ENCODE results near the gene TNFRSF12A.
"Not testable (repeated sequence)": the region's sequence is repeated elsewhere in the genome, so short reads cannot be mapped to it uniquely, and the experiment has no call there.

The TNFRSF12A gene

GRCh38 chr16:3069146-3069545 is 49.0 kb downstream of the TNFRSF12A start:
- DNase-seq = not testable (repeated sequence)

DNA sequence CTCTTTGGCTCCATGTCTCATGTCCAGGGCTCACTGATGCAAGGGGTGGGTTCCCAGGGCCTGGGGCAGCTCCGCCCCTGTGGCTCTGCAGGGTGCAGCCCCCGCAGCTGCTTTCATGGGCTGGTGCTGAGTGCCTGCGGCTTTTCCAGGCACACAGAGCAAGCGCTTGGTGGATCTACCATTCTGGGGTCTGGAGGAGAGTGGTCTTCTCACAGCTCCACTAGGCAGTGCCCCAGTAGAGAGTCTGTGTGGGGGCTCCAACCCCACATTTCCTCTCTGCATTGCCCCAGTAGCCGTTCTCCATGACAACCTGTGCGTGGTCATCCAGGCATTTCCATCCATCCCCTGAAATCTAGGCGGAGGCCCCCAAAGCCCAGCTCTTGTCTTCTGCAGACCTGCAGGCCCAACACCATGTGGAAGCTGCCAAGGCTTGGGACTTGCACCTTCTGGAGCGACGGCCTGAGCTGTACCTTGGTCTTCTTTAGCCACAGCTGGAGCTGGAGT is 50.5 kb downstream of the TNFRSF12A start:
- DNase-seq = no peak

- no peak for DNase-seq
Observed at GRCh38 chr16:3071655-3072054, 51.5 kb downstream of the TNFRSF12A start.
